GM19438 (cell line): Measurements from ENCODE around the gene CLEC16A.

Experiments
- ATAC-seq: cut with Tn5 transposase; IDR thresholded peaks from one replicate; pipeline ENCODE4 v1.9.1; 2021; ENCODE audit warnings: low read depth; ENCODE audit not compliant: unreplicated experiment

Gene CLEC16A

GRCh38 chr16:10944249-10945064 is at the start of gene CLEC16A:
Gene CLEC16A, plus strand, starts transcription at chr16:10944564. Its CDS starts 154 bp downstream, at chr16:10944718.
- peak; percentile 56 for ATAC-seq

- no peak for ATAC-seq
These were observed 49.1 kb upstream of the CLEC16A start for GRCh38 chr16:10895053-10895946.

GRCh38 chr16:10896165-10896564 is 48.2 kb upstream of the CLEC16A start:
- ATAC-seq = no peak

DNA sequence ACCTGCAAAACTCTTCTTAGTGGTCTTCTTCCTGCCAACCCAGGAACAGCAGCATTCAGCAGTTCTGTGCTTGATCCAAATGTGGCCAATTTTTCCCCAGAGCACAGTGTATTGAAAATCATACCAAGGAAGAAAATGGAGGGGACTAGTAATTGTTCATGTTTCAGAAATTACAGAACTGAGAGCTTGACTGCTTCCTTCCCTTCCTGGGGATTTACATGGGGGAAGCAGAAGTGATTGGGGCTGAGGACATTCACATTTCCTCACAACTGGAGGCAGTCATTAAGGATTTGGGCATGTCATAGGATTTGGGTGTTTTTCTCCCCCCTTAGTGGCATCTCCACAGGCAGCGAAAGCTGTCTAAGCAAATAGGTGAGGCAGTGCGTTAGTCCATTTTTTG is 47.6 kb upstream of the CLEC16A start:
- no peak for ATAC-seq

DNA sequence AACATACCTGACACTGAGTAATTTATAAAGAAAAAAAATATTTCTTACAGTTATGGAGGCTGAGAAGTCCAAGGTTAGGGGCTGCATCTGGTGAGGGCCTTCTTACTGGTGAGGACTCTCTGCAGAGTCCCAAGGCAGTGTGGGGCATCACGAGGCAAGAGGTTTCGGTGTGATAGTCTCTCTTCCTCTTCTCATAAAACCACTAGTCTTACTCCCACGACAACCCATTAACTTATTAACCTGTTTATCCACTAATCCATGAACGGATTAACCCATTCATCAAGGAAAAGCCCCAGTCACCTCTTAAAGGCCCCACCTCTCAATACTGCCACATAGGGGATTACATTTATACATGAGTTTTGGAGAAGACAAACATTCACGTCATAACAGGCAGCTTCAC is 47.2 kb upstream of the CLEC16A start:
- peak; percentile 70 for ATAC-seq

GRCh38 chr16:10902999-10903398 is 41.4 kb upstream of the CLEC16A start:
- ATAC-seq = no peak

- no peak for ATAC-seq
These were observed 37.9 kb upstream of the CLEC16A start for GRCh38 chr16:10906482-10906881.

DNA sequence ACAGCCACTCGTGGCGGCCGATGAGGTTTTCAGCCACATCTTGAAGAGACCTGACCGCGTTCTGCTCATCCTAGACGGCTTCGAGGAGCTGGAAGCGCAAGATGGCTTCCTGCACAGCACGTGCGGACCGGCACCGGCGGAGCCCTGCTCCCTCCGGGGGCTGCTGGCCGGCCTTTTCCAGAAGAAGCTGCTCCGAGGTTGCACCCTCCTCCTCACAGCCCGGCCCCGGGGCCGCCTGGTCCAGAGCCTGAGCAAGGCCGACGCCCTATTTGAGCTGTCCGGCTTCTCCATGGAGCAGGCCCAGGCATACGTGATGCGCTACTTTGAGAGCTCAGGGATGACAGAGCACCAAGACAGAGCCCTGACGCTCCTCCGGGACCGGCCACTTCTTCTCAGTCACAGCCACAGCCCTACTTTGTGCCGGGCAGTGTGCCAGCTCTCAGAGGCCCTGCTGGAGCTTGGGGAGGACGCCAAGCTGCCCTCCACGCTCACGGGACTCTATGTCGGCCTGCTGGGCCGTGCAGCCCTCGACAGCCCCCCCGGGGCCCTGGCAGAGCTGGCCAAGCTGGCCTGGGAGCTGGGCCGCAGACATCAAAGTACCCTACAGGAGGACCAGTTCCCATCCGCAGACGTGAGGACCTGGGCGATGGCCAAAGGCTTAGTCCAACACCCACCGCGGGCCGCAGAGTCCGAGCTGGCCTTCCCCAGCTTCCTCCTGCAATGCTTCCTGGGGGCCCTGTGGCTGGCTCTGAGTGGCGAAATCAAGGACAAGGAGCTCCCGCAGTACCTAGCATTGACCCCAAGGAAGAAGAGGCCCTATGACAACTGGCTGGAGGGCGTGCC is 37.2 kb upstream of the CLEC16A start:
- no peak for ATAC-seq

DNA sequence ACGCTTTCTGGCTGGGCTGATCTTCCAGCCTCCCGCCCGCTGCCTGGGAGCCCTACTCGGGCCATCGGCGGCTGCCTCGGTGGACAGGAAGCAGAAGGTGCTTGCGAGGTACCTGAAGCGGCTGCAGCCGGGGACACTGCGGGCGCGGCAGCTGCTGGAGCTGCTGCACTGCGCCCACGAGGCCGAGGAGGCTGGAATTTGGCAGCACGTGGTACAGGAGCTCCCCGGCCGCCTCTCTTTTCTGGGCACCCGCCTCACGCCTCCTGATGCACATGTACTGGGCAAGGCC is 36.7 kb upstream of the CLEC16A start:
- ATAC-seq = no peak

DNA sequence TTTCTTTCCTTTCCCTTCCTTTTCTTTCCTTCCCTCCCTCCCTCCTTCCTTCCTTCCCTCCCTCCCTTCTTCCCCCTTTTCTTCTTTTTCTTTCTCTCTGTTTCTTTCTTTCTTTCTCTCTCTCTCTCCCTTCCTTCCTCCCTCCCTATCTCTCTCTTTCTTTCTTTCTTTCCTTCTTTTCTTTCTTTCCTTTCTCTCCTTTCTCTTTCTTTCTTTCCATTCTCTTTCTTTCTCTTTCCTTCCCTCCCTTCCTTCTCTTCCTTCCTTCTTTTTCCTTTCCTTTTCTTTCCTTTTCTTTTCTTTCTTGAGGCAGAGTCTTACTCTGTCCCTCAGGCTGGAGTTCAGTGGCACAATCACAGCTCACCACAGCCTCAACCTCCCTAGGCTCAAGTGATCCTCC is 33.1 kb upstream of the CLEC16A start:
- no peak for ATAC-seq

GRCh38 chr16:10916534-10916933 is 27.8 kb upstream of the CLEC16A start:
- no peak for ATAC-seq

DNA sequence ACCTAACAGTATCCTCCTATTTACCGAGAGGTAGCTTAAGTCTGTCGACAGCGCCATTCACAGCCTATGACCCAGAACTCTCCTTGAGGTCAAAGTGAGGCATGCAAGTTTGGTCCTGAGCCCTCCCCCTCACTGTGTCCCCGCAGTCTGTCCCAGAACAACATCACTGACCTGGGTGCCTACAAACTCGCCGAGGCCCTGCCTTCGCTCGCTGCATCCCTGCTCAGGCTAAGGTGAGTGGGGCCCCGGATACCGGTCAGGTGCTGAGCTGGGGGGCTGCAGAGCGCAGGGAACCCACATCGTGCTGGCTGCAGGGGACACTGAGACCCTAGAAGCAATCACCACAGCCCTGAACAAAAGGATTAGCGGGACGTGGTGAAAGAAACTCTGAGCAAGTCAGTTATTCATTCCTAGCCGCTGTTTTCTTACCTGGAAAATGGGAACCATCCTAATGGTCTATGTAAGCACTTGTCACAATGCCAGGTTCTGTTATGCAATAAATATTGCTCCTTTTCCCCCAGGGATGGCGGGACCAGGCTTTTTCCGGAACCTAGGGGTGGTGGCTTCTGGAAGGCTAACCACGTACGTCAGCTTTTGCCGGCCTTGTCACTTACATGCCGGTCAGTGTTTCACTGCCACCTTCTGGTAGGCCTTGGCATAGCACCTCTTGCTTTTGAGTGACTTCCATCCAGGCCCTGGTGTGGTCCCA is 25.9 kb upstream of the CLEC16A start:
- no peak for ATAC-seq

- no peak for ATAC-seq
These were observed 25.4 kb upstream of the CLEC16A start for GRCh38 chr16:10919003-10919351.

- no peak for ATAC-seq
These were observed 23.5 kb upstream of the CLEC16A start for GRCh38 chr16:10920726-10921427.

GRCh38 chr16:10921536-10922327 is 22.6 kb upstream of the CLEC16A start:
- ATAC-seq = no peak

GRCh38 chr16:10922328-10923145 is 21.8 kb upstream of the CLEC16A start:
- no peak for ATAC-seq

DNA sequence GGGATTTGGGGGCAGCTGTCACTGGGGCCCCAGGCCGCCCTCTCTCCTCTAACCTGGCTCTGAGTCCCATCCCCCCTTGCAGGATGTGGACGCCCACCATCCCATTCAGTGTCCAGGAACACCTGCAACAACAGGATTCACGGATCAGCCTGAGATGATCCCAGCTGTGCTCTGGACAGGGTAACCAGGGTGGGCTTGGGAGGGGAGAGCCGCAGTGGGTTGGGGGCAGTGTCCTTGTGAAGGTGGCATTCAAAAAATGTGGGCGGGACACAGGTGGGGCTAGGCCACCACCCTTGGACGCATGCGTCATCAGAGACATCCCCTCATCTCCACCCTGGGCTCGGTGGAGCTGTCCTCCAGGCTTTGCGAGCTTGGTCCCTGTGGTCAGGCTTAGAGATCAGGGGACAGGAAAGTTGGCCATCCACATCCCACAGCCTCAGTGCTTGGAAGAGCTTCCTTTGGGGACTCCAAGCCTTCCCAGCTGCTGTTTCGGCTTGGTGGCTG is 21.2 kb upstream of the CLEC16A start:
- ATAC-seq = no peak

DNA sequence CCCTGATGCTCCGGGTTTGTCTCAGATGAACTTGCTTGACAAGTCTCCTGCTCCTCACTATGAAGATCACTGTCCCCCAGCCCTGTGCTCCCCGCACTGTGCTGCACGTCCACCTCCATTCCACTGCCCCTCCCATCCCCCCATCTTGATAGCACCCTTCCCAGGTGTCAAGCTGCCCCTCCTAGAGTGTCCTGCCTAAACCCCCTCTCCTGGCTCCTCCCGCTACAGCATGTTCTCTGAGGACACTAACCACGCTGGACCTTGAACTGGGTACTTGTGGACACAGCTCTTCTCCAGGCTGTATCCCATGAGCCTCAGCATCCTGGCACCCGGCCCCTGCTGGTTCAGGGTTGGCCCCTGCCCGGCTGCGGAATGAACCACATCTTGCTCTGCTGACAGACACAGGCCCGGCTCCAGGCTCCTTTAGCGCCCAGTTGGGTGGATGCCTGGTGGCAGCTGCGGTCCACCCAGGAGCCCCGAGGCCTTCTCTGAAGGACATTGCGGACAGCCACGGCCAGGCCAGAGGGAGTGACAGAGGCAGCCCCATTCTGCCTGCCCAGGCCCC is 20.6 kb upstream of the CLEC16A start:
- no peak for ATAC-seq
